ENCODE data around the gene EIF4E3.

EIF4E3 gene

GRCh38 chr3:71689291-71689690 is 35.9 kb downstream of the EIF4E3 start:
- DNase-seq (ENCODE audit: low spot score): no peak

DNA sequence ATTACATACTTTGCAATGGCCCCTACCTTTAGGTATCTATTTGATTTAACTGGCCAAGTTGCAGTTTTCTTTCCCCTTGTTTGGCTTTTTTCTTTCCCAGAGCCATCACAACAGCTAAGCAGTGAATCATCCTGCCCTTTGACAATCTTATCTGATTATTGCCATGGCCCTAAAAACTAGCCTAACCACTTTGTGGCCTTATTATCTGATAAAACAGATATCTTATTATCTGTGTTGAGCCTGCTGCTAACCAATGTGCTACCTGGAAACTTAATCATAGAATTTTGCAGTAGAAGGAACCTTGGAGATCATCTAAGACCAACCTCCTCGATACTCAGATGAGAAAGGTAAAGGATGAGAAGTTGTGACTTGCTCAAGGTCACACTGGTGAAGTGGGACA is 37.1 kb downstream of the EIF4E3 start:
- DNase-seq (ENCODE audit: low spot score): no peak

GRCh38 chr3:71685686-71686085 is 39.5 kb downstream of the EIF4E3 start:
- DNase-seq (ENCODE audit: low spot score): no peak

- DNase-seq (ENCODE audit: low spot score): peak; percentile 9
Observed at GRCh38 chr3:71684757-71685386, 40.3 kb downstream of the EIF4E3 start.

DNA sequence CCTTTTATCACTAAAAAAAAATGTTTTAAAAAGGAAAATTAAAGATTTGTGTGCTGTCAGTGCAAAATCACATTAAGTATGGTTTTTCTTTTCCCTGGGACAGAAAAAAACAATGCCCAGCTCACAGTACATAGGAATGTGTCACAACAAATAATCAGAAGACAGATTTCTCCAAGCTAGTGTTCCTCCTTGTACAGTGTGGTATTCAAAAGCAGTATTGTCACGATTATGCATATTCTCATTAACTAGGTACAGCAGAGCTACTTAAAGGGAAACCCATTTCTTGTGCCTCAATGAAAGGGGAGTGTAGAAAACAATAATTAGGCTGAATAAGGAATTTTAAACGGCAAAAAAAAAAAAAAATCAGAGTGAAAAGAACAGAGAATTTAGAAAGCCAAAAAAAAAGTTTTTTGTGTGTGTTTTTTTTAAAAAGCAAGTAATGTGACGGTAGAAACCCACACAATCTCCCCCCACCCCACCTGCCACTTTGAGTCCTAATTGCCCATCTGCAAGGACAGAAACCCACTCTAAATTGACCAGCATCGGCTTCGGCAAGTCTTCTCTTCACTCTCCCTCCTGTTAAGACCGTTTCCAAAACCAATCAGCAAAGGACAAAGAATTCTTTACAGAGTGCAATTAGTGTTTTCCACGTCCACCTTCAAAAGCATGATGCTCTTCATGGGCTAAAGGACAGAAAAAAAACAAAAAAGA is 41.0 kb downstream of the EIF4E3 start:
- DNase-seq (ENCODE audit: low spot score): no peak

- DNase-seq (ENCODE audit: low spot score): no peak
Observed at GRCh38 chr3:71681224-71681668, 44.0 kb downstream of the EIF4E3 start.

- no peak for DNase-seq (ENCODE audit: low spot score)
Observed at GRCh38 chr3:71680603-71681002, 44.6 kb downstream of the EIF4E3 start.

GRCh38 chr3:71676931-71677330 is 48.3 kb downstream of the EIF4E3 start:
- no peak for DNase-seq (ENCODE audit: low spot score)

DNA sequence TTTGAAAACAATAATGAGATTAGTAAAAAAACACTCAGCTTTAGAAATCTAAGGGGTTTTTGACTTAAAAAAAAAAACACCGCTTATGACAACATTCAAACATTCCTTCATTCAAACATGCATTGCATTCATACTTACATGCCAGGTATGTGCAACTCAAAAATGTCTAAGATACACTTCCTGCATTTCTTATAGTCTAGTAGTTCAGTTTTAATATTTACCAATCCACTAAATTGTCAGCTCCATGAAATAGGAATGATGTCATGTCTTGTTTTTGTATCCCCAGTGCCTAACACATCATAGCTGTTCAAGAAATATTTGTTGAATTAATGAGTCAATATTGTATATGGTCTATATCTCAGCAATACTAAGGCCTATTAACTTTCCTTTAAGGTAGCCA is 51.7 kb downstream of the EIF4E3 start:
- DNase-seq (ENCODE audit: low spot score): no peak

- DNase-seq (ENCODE audit: low spot score): no peak
Observed at GRCh38 chr3:71672807-71673206, 52.4 kb downstream of the EIF4E3 start.

DNA sequence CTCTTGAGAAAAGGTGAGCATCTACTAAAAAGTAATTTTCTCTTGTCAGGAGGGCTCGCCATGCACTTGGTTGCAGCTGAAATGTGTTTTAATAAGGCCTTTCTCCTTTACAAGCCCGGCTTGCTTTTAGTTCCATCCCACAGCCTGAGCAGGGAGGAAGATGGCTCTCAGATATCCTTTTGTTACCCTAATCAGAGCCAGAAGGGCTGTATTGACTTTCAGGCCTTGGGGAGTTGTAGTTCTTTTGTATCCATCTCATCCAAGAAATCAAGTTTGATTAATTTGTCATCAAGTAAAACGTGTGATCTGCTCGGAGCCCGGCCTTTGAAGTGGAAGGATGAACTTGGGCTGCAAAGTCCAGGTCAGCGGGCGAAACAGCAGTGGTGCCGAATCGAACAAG is 52.9 kb downstream of the EIF4E3 start:
- no peak for DNase-seq (ENCODE audit: low spot score)

DNA sequence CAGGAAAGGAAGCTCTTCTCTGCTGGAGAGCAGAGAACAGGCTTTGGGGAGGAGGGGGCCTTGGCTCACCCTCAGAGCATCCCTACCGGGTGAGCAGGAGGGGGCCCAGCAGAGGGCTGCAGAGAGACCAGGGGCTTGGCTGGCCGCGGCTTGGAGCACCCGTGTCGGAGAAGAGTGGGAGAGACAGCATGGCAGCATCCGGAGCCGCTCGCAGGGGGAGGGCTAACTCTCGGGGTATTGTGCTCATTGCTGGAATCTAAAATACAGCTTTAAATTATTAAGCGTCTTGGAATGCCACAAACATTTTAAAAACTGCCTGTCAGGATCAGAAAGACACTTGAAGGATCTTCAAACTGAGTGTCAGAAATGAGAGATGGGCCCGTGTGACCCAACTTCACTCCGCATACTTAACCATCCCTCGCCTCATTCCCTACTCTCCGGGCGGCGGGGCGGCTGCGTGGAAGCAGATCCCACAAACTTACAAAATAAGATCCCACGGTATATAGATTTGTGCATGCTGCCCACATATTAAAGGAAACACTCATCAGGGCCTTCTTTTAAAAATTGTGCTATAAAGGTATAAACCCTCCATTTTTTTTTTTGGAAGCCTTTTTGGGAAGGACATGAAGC is 53.9 kb downstream of the EIF4E3 start:
- no peak for DNase-seq (ENCODE audit: low spot score)

- no peak for DNase-seq (ENCODE audit: low spot score)
Observed at GRCh38 chr3:71662568-71662967, 62.6 kb downstream of the EIF4E3 start.

DNA sequence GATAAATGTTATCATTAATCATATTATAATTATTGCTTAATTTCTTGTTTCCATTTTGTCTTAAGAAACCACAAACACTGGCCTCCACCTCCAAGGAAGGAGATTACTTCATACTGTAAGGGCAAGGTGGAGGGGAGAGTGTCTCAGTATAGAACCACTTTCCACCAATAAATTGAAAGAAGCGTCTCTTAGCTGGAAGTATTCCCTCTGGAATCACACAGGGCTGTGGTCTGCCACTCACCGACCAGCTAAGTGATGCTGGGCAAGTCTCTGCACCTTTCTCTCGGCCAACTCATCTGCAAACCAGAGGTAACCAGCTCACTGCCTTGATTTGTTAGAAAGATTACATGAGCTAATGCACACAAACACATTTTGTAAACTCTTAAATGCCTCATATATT is 63.1 kb downstream of the EIF4E3 start:
- no peak for DNase-seq (ENCODE audit: low spot score)

DNA sequence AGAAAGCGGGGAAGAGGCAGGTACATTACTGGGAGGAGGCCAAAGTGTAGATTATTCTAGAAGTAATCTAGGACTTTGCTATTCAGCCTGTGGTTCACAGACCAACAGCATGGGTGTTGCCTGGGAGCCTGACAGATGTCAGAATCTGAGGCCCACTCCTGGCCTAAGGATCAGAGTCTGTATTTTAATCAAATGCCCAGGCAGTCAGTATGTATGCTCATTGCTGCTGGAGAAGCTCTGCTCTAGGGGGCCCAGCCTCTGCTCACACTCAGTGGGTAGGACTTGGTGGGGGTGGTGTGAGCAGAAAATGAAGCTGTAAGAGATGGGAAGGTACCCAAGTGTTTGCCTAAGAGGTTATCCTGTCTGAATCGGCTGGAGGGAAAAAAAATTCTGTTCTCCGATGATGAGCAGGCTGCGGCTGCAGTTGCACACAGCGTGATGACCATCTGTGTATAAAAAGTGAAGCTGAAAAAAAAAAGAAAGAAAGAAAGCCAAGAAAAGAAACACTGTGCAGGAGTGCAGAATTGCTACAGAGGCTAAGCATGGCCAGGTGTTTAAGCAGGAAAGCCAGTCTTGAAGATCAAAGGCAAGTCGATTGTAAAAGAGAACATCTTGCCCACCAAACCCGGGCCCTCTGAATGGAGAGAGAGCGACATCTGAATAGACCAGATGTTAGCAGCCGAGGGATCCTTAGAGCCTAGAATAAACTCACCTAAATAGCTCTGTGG is 65.2 kb downstream of the EIF4E3 start:
- no peak for DNase-seq (ENCODE audit: low spot score)

DNA sequence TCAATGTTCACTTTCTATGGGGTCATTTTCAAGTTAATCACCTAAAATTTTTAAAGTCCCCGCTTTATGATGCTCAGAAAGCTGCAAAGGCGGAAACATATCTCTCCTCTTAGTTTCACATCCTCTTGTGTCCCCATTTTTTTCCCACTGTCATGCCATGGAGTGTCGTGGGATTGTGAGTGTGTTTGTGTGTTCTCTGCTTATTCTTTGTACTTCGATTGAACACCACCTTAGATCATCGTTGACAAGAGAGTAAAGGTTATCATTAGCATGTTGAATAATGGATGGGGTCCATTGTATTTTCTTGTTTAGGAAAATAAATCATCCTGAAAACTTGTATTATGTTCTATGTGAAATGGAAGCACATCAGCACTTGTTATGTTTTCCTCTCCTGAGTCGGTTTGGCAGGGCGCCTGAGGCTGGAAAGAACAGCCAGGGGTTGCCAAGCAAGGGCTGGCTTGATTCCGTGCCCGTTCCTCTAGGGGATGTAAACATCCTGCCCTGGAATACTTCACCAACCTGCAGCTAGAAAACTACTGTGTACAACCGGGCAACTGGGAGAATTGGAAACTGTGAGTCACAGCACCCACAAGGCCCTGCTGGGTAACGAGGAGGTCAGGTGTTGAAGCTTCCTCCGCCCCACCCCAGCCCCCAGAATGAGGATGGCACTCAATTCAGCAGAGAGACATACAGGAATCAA is 67.2 kb downstream of the EIF4E3 start:
- peak; percentile 22 for DNase-seq (ENCODE audit: low spot score)

GRCh38 chr3:71655061-71655460 is 70.1 kb downstream of the EIF4E3 start:
- DNase-seq (ENCODE audit: low spot score): no peak

DNA sequence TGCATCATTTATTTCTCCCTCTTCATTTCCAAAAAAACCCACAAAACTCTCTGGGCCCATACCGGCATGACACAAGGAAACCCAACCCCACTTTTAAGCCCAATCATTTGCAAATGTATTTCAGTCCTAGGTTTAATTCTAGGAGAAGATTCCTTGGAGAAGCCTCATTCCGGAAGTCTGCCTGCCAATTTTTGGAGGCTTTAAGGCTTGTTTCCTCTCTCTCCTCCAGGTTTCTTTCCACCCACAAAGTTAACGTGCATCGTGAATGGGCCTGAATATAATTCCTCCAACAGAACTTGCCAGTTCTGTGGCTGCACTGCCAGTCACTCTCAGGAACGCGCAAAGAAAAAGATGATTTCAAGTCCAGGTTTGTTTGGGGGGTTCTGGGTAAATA is 71.8 kb downstream of the EIF4E3 start:
- no peak for DNase-seq (ENCODE audit: low spot score)

- peak; percentile 77 for DNase-seq (ENCODE audit: low spot score)
Observed at GRCh38 chr3:71652781-71653413, 72.3 kb downstream of the EIF4E3 start.

DNA sequence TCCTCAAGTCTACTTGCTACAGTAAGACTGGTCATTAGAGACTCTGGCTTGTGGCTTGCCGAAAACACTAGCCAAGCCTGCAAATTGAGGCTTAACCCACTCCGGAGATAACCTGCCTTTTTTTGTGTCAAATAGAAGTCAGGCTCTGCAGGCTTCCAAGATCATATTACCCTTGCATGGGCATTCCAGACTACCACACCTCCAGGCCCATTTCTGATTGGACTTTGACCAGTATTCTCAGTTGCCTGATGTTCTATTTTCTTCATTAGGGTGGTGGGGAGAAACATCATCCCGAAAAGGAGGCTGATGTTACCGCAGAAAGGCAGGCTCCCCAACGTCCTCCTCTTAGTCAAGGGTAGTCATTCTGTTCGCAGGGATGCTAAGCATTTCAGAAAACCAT is 73.6 kb downstream of the EIF4E3 start:
- DNase-seq (ENCODE audit: low spot score): no peak

DNA sequence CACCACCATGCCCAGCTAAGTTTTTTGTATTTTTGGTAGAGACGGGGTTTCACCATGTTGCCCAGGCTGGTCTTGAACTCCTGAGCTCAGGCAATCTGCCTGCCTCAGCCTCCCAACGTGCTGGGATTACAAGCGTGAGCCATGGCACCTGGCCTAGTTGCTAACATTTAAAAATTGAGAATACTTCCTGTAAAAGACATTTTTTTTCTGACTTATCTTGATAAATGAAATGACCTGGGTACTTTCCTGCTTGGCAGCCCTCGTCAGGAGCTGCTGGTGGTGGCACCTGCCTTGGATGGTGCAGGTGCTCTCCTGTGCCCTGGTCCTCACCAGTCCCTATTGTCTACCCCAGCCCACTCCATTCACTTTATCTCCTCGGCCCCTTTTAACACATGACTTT is 74.8 kb downstream of the EIF4E3 start:
- no peak for DNase-seq (ENCODE audit: low spot score)

DNA sequence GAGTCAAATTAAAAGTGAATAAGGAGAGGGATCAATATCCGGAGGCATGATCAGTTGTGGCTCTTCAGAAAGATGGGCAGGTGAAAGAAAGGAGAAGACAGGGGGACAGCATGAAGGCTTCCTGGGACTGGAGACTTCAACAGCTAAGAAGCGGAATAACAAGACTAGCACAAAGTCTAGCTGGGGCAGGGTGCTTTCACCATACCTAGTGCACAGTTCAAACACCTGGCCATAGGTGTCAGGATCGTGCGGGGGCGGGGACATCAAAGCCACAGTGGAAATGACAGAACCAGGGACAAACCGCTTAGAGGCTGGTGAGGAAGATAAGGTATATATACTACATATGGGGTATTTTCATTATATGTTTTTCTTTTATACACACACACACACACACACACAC is 75.4 kb downstream of the EIF4E3 start:
- DNase-seq (ENCODE audit: low spot score): peak; percentile 27

All from SW480 (cell line).